K562 (cell line): Measurements from ENCODE around the gene GINS2. TPM values are rescaled to one million over a fixed set of nuclear protein-coding genes. Genes with fewer than 3 reads are reported as not detected.

Source experiments
- ATAC-seq: fragments of 200-7000 bp; cut with Tn5 transposase; 3 replicates; pipeline ENCODE4 v1.9.1; 2020; ENCODE audit warnings: moderate library complexity
- BruUV-seq: library from RNA; stranded (reverse); fragments of 400-500 nt; replicated peaks from 2 replicates; lab custom pipeline; 2021; lab: Mats Ljungman, UMichigan
- CTCF ChIA-PET: fragments of 300-600 bp; formaldehyde crosslinking; extraction: SDS; loops from one replicate; lab custom pipeline; 2021; ENCODE audit warnings: low intra/inter-chr PET ratio; lab: Yijun Ruan, JAX
- POLR2A ChIA-PET: fragments of 300-600, 350-650 bp; sonication (Branson Sonifier 250); formaldehyde crosslinking; extraction: SDS; loops from one replicate; lab custom pipeline; 2021; ENCODE audit warnings: antibody characterized with exemption, inconsistent platforms; lab: Yijun Ruan, JAX
- DNase-seq, 4 experiments: peaks; one replicate each; pipeline versions ENCODE4 v3.0.0 to v3.0.0-alpha.2; 2011 to 2018; ENCODE audit warnings: low spot score in 3 of 4, mixed read lengths in 3 of 4; ENCODE audit errors: extremely low read depth in 1 of 4
- FAIRE-seq: peaks from 2 replicates; lab custom pipeline; 2011; peaks lifted over from hg19 to GRCh38; lab: Jason Lieb, UNC
- H2AFZ ChIP-seq: 2 replicates; pipeline ENCODE4 v1.6.0; 2011; ENCODE audit warnings: low read depth, low read length, control low read depth, inconsistent platforms
- H3K27ac ChIP-seq: fragments of 200-600 bp; 3 replicates; pipeline ENCODE4 v1.8.0; 2011; ENCODE audit warnings: low read depth, mild to moderate bottlenecking, control low read depth, inconsistent platforms, low read length, moderate library complexity, mixed read lengths; ENCODE audit errors: extremely low read depth
- H3K27me3 ChIP-seq, 2 experiments: fragments of 300-600 bp in 1 of 2; 2 replicates in 1 of 2; 3 replicates in 1 of 2; pipeline versions ENCODE4 v1.6.0 to v1.8.0; 2011; ENCODE audit warnings: inconsistent platforms in 2 of 2, low read length in 2 of 2, mild to moderate bottlenecking in 1 of 2, mixed read lengths in 1 of 2, moderate library complexity in 1 of 2; ENCODE audit not compliant: control insufficient read depth in 2 of 2, insufficient read depth in 2 of 2
- H3K36me3 ChIP-seq: fragments of 300-600 bp; 3 replicates; pipeline ENCODE4 v1.8.0; 2011; ENCODE audit warnings: mild to moderate bottlenecking, low read length, inconsistent platforms; ENCODE audit not compliant: control insufficient read depth, insufficient read depth
- H3K4me1 ChIP-seq, 2 experiments: fragments of 200-600 bp in 1 of 2; replicated peaks in 1 of 2; 2 replicates in 1 of 2; 3 replicates in 1 of 2; pipeline versions ENCODE4 v1.5.1 to v1.8.0; 2011; ENCODE audit warnings: inconsistent platforms in 2 of 2, low read length in 2 of 2, mild to moderate bottlenecking in 1 of 2, mixed read lengths in 1 of 2, moderate library complexity in 1 of 2; ENCODE audit not compliant: control insufficient read depth in 2 of 2, insufficient read depth in 2 of 2
- H3K4me2 ChIP-seq: 2 replicates; pipeline ENCODE4 v1.6.1; 2011; ENCODE audit warnings: low read length, control low read depth, inconsistent platforms, mixed read lengths; ENCODE audit not compliant: insufficient read depth
- H3K4me3 ChIP-seq: fragments of 200-600 bp; sonication (generic), shearing (Covaris generic); 2 replicates; pipeline ENCODE4 v1.5.1; 2016; ENCODE audit warnings: control low read depth, inconsistent platforms
- H3K79me2 ChIP-seq: fragments of 200-600 bp; 3 replicates; pipeline ENCODE4 v1.8.0; 2011; ENCODE audit warnings: low read length, inconsistent platforms; ENCODE audit not compliant: control insufficient read depth, insufficient read depth
- H3K9ac ChIP-seq, 2 experiments: 2 replicates each; pipeline versions ENCODE4 v1.6.0 to v1.6.1; 2011; ENCODE audit warnings: low read depth in 2 of 2, low read length in 2 of 2, control low read depth in 1 of 2, inconsistent platforms in 1 of 2, mild to moderate bottlenecking in 1 of 2, mixed read lengths in 1 of 2; ENCODE audit not compliant: insufficient read depth in 1 of 2
- H3K9me1 ChIP-seq: one replicate; pipeline ENCODE4 v1.6.0; 2011; ENCODE audit warnings: inconsistent platforms, mild to moderate bottlenecking, low read length, moderate library complexity; ENCODE audit not compliant: control insufficient read depth, insufficient read depth
- H3K9me3 ChIP-seq: replicated peaks from 2 replicates; pipeline ENCODE4 v1.5.1; 2011; ENCODE audit warnings: low read depth, low read length, inconsistent platforms; ENCODE audit not compliant: control insufficient read depth, insufficient read depth
- H4K20me1 ChIP-seq: replicated peaks from 2 replicates; pipeline ENCODE4 v1.6.1; 2011; ENCODE audit warnings: low read length, inconsistent platforms, mixed read lengths; ENCODE audit not compliant: control insufficient read depth, insufficient read depth
- HMGN3 ChIP-seq: IDR thresholded peaks from 2 replicates; pipeline ENCODE4 v1.6.1; 2011; ENCODE audit warnings: borderline replicate concordance, low read depth, mild to moderate bottlenecking, mixed read lengths, low read length; ENCODE audit not compliant: insufficient read length; ENCODE audit errors: extremely low read depth
- POLR2A ChIP-seq: fragments of 450-650 bp; conservative IDR thresholded peaks from 2 replicates; pipeline ENCODE4 v1.6.1; 2016
- POLR2G ChIP-seq: fragments of 200-400 bp; formaldehyde crosslinking; IDR thresholded peaks from 2 replicates; pipeline ENCODE4 v1.6.1; 2017; ENCODE audit warnings: low read depth, mild to moderate bottlenecking, antibody characterized with exemption, low read length, moderate library complexity
- RBM22 ChIP-seq: fragments of 200-400 bp; formaldehyde crosslinking; IDR thresholded peaks from 2 replicates; pipeline ENCODE4 v1.6.1; 2018; ENCODE audit warnings: low read length, low read depth; ENCODE audit not compliant: poor library complexity, severe bottlenecking
- SLC30A9 ChIP-seq: fragments of 250-450 bp; sonication (Bioruptor Pico); IDR thresholded peaks from 2 replicates; pipeline ENCODE4 v1.8.0; 2022; ENCODE audit warnings: mild to moderate bottlenecking, moderate library complexity
- WGBS: fragments of 100-300 bp; shearing (Covaris generic); methylation state at CpG from one replicate; pipeline ENCODE4 v1.1.6; 2016; ENCODE audit warnings: low coverage, mixed read lengths; ENCODE audit not compliant: insufficient coverage; ENCODE audit errors: missing lambda C conversion rate; 5-methylcytosine and 5-hydroxymethylcytosine counted together
- in situ Hi-C: fragments of 300-500 bp; cut with MboI; formaldehyde crosslinking; loops from 4 replicates; pipeline ENCODE4 v1.15.0; 2018; ENCODE audit warnings: inconsistent platforms, mixed read lengths
- intact Hi-C: fragments of 100-400 bp; cut with micrococcal nuclease; formaldehyde crosslinking; loops from 2 replicates; pipeline ENCODE4 v1.14.2; 2022
- polyA plus RNA-seq, 8 experiments: library from polyadenylated mRNA; depleted of rRNA in 4 of 8; stranded (reverse) in 5 of 8; unstranded in 3 of 8; fragments of >200 nt; fragmentation: Nextera tagmentation in 2 of 8; fragmentation: Illumina TruSeq in 1 of 8; extraction: Ambion mirVana in 2 of 8; extraction: Trizol in 1 of 8; gene quantifications; 2 replicates each; pipeline versions ENCODE4 v1.2.1 to v1.2.3, GENCODE V29; 2011 to 2014; ENCODE audit warnings: inconsistent platforms in 1 of 8, missing spikeins in 1 of 8
- total RNA-seq, 7 experiments: library from RNA; depleted of rRNA in 6 of 7; stranded (reverse); fragments of >200 nt in 6 of 7; fragmentation: Illumina TruSeq in 2 of 7; extraction: Trizol in 2 of 7; gene quantifications; 2 replicates each; pipeline versions ENCODE4 v1.2.1 to v1.2.3, GENCODE V29; 2011 to 2021; ENCODE audit warnings: low replicate concordance in 1 of 7

The GINS2 gene
- total and polyA plus RNA-seq, 9 of the 15 experiments (the other 6 are each of a cell fraction or from before 2014, with no cell fraction given): 40.4 to 76.2 (median 44.6) TPM

GRCh38 chr16:85648070-85648714 lies 40.6 kb downstream of the GINS2 start:
- H3K4me1 ChIP-seq: peaks cover 9 to 87% of the 10 kb centered on the region in 2 experiments; a peak in 4 of 5 replicates
- no peak overlapping the region for H3K27ac ChIP-seq
- no peak overlapping the region for H2AFZ ChIP-seq
- CTCF ChIA-PET: no interaction called here
- no peaks in the 10 kb centered on the region for H3K27me3 ChIP-seq
- TF ChIP-seq HMGN3: peak; percentile 29
- TF ChIP-seq SLC30A9 (CRISPR knock-in tag): no peak
- TF ChIP-seq POLR2G: peak; percentile 55
- peak; percentile 93 for TF ChIP-seq RBM22
- TF ChIP-seq POLR2A: 0 out of 2 replicates have a peak, but pooled peaks have one; percentile 3
- H3K4me2 ChIP-seq: no peak overlapping the region
- peaks cover 94% of the 10 kb centered on the region for H3K36me3 ChIP-seq
- no peak overlapping the region for H3K4me3 ChIP-seq
- intact Hi-C loops: no loop called here
- in situ Hi-C loops: no loop called here
- peaks cover 18% of the 10 kb centered on the region for H3K9me1 ChIP-seq
- H3K79me2 ChIP-seq: peaks cover 81% of the 10 kb centered on the region
- H4K20me1 ChIP-seq: peaks cover 58% of the 10 kb centered on the region
- FAIRE-seq (no peak), ATAC-seq (no peak), DNase-seq (no peak)
- no peaks in the 10 kb centered on the region for H3K9me3 ChIP-seq
- 93% methylated on average over 19 of the region's 26 CpGs for WGBS
- no TSS peak for BruUV-seq
- POLR2A ChIA-PET: interaction anchor here (0.7 to 0.8 kb wide), 2 partner anchors 28 to 42 kb away, joined by 3 to 5 read pairs; no protein-coding TSS in a partner anchor
- H3K9ac ChIP-seq: peak overlapping the region in 1 of 2 experiments; percentile 45; a peak in 2 of 4 replicates
